Measurements from ENCODE around the gene TMEM258.

GRCh38 chr11:61795876-61796526 is 3.6 kb upstream of the TMEM258 start:
- TF ChIP-seq YY1 (IDR thresholded peaks at IDR 0.05) (no peak), CTCF (IDR thresholded peaks at IDR 0.05; ENCODE audit: low read depth, low read length, missing input control) (no peak), REST (IDR thresholded peaks at IDR 0.05) (no peak), RAD21 (IDR thresholded peaks at IDR 0.05) (no peak), ATF3 (IDR thresholded peaks at IDR 0.05) (no peak), GABPA (IDR thresholded peaks at IDR 0.05 in 1 of 2, conservative IDR thresholded peaks at IDR 0.05 in 1 of 2) (no peak), MAX (IDR thresholded peaks at IDR 0.05) (no peak)
